GM12865 (cell line): Measurements from ENCODE around the gene C1orf159.

Source experiments
- DNase-seq: peaks from one replicate; pipeline ENCODE4 v3.0.0; 2010; ENCODE audit warnings: low read depth
- H3K4me3 ChIP-seq: 2 replicates; pipeline ENCODE4 v1.5.1; 2011; ENCODE audit warnings: mild to moderate bottlenecking, low read depth, low read length, control low read depth
- CTCF ChIP-seq: IDR thresholded peaks from 2 replicates; pipeline ENCODE4 v1.5.1; 2011; ENCODE audit warnings: low read length, control low read depth, low read depth, inconsistent platforms; ENCODE audit not compliant: insufficient read depth; ENCODE audit errors: missing control alignments

C1orf159 gene

DNA sequence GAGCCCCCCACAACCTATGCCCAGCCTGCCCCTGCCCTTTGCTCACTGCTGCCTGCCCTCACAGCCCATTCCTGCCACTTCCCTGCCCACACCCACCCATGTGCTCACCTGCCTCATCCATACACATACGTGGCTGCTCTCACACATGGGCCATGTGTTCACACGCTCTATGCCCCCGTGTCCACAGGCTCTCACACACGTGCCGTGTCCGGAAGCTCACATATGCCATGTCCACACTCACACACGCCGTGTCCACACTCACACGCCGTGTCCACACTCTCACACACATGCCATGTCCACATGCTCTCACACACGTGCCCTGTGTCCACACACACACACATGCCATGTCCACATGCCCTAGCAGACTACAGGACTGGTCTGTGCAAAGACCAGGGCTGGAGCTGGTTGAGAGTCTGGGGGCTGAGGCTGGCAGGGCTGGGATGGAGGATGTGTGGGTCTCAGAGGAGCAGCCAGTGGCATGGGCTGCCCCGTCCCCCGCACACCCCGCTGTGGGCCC is 41.2 kb downstream of the C1orf159 start:
- DNase-seq = no peak
- no peak for TF ChIP-seq CTCF
- no peak overlapping the region for H3K4me3 ChIP-seq

DNA sequence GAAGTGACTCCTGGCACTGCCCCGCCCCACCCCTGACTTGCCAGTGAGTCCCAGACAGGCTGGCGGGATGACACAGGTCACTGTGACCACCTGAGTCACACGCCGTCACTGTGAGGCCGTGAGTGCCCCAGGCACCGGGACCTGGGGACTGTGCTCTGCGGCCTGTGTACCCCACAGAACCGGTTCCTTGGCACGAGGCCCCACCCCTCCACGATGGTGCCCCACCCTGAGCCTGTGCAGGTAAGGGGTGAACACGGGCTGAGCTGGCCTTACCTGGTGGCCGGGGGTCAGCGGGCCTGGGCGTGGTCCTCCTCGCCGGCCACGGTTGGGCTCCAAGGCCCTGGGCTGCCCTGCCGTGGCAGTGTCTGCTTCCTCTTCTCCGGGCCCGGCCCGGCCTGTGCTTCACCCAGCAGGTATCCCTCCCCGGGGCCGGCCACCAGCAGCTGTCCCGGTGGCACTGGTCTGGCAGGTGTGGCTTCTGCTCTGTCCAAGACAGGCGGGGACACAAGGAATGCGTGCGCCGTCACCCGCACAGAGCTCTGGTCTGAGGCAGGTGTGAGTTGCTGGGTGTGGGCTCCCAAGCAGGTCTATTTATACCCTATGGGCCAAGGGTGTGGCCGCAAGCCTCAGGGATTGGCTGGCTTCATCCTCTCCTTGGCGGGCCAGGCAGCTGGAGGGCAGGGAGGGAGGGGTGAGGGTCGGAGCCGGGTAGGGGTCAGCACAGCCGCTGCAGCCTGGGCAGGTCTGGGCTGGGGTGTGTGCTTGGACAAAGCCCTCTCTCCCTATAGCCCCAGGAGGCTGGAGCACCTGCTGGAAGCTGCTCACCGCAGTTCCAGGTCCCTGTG is 41.9 kb downstream of the C1orf159 start, which contains the start of gene RNF223:
TSS of gene RNF223 (minus strand) at position 564 of the 845 bp plus-strand sequence. CDS start 1,740 bp downstream, outside the sequence.
- TF ChIP-seq CTCF = no peak
- DNase-seq = no peak
- H3K4me3 ChIP-seq = no peak within 1 kb of the TSS

DNA sequence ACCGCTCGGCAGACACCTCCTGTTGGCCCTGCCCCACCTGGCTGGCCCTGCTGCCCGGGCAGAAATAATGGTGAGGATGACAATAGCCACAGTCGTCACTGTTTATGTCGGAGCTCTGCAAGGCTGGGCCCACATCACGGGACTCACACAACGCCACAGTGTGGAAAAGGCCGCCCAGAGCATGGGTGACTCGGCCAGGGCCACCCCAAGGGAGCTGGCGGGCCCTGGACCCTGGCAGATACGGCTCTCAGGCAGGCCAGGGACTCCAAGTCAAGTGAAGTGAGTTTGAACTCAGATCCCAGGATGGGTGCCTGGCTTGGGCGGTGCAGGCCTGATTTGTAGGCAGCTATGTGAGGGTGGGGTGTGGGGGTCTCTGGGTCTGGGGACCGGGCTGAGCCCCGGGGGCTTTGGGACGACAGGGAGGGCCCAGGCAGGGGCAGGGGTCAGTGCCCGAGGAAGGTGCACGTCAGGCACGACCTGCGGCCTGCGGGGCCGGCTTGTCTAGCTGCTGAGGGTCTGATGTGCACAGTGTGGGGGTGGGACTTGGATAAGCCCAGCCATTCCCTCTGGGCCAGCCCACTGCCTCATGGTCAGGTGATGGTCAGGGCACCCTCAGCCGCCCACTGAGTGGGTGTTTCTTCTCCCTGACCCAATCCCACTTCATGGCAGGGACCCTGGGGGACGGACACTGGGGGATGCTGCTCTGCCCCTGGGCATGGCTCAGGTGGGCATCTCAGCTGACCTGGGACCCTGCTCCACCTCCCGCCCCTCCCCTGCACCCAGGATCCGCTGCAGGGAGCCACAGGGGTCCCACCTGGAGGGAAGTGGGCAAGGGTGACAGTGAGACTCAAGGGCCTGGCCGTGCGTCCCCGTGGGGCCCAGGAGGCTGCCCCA is 42.8 kb downstream of the C1orf159 start:
- H3K4me3 ChIP-seq = no peak overlapping the region
- no peak for TF ChIP-seq CTCF
- DNase-seq = no peak

DNA sequence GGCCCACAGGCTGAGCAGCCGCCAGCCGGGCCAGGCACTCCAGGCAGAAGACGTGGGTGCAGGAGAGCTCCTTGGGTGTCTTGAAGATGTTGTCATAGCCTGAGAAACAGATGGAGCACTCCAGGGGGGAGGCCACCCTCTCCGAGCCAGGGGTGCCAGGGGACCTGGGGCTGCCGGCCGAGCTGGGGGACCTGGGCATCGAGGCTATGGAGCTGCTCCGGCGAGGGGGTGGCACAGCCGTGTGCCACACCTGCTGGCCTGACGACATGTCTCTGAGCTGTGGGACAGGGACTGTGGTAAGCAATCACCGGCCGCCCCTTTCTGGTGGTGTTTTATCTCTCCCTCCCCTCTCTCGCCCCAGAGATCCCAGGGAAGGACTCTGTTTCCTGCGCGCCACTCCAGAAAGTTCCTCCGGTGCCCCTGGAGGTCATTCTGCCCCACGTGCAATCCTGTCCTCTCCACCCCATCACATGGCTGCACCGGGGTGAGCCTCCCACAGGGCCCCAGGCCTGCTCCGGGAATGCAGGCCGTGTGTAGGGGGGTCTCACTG is 43.5 kb downstream of the C1orf159 start:
- H3K4me3 ChIP-seq = no peak overlapping the region
- DNase-seq = no peak

DNA sequence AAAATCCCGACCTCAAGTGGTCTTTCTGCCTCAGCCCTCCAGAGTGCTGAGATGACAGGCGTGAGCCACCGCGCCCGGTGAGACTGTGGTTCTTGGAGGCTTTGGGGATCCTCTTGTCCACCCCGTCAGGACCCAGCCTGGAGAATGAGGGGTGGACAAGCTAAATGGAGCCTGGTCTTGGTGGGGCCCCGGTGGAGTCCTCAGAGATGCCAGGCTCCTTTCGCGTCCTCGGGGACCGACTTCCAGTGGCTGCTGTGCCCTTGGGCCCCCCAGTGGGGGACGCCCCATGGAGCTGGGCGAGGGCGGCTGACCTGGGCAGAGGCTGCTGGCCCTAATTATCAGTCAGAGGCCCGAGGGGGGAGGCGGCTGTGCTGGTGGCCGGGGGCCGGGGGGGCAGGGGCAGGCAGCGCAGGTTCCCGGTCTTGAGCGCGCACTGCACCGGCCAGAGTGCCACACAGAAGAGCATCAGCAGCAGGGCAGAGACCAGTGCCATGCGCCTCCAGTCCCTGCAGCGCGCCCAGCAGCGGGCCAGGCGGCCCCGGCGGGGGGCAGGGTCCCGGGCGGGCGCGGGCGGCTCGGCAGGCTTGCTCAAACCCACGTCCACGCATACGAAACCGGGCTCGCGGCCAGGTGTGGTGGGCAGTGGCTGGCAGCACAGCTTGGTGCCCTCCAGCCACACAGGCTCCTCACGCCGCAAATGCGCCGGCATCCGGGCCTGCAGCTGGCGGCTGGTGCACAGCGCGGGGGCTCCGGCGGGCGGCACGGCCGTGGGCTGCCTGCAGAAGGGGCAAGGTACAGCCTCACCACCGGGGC is 44.2 kb downstream of the C1orf159 start:
- DNase-seq = no peak
- H3K4me3 ChIP-seq = no peak overlapping the region
- no peak for TF ChIP-seq CTCF

More for the DNA sequence above, 43.5 kb downstream of the C1orf159 start:
- no peak for TF ChIP-seq CTCF
